GM12878 (cell line): ENCODE data around the gene RAB24. TPM values are rescaled to one million over a fixed set of nuclear protein-coding genes. Genes with fewer than 3 reads are reported as not detected.
A peak's percentile ranks its signal among the peaks of the same experiment; 100 is the strongest.

Experiments
- ATAC-seq: fragments of 200-7000 bp; cut with Tn5 transposase; 3 replicates; pipeline ENCODE4 v1.9.1; 2020; ENCODE audit warnings: mild to moderate bottlenecking, moderate library complexity
- BruUV-seq: library from RNA; stranded (reverse); fragments of 400-500 nt; replicated peaks from 2 replicates; lab custom pipeline; 2021; lab: Mats Ljungman, UMichigan
- CTCF ChIA-PET: fragments of 300-600 bp; sonication (Branson Sonifier 250); formaldehyde crosslinking; extraction: SDS; loops from one replicate; lab custom pipeline; 2021; ENCODE audit warnings: inconsistent platforms; lab: Yijun Ruan, JAX
- POLR2A ChIA-PET: fragments of 350-600 bp; formaldehyde crosslinking; extraction: SDS; loops from one replicate; lab custom pipeline; 2021; ENCODE audit warnings: inconsistent platforms; lab: Charles Lee
- RAD21 ChIA-PET: fragments of 300-600 bp; sonication (Branson Sonifier 250); formaldehyde crosslinking; loops from one replicate; lab custom pipeline; 2023; ENCODE audit warnings: antibody characterized with exemption; ENCODE audit not compliant: unreplicated experiment; lab: Charles Lee
- SMC1A ChIA-PET: fragments of 300-600 bp; sonication (Branson Sonifier 250); formaldehyde crosslinking; loops from one replicate; lab custom pipeline; 2023; ENCODE audit not compliant: unreplicated experiment, uncharacterized antibody; lab: Charles Lee
- DNase-seq: peaks from one replicate; pipeline ENCODE4 v3.0.0-alpha.2; 2011; ENCODE audit warnings: low read depth, low spot score
- FAIRE-seq: peaks from 3 replicates; lab custom pipeline; 2011; peaks lifted over from hg19 to GRCh38; lab: Jason Lieb, UNC
- H2AFZ ChIP-seq: 2 replicates; pipeline ENCODE4 v1.6.0; 2011; ENCODE audit warnings: low read depth, low read length, control low read depth; ENCODE audit not compliant: control insufficient read depth
- H3K27ac ChIP-seq: 2 replicates; pipeline ENCODE4 v1.5.1; 2011; ENCODE audit warnings: control low read depth; ENCODE audit not compliant: control insufficient read depth, insufficient read depth
- H3K27me3 ChIP-seq, 2 experiments: replicated peaks in 1 of 2; 2 replicates each; pipeline versions ENCODE4 v1.6.0 to v1.6.1; 2011; ENCODE audit warnings: low read length in 1 of 2; ENCODE audit not compliant: control insufficient read depth in 2 of 2, insufficient read depth in 2 of 2
- H3K36me3 ChIP-seq, 2 experiments: 2 replicates each; pipeline ENCODE4 v1.5.1; 2011; ENCODE audit warnings: low read length in 1 of 2; ENCODE audit not compliant: control insufficient read depth in 2 of 2, insufficient read depth in 2 of 2
- H3K4me1 ChIP-seq: 2 replicates; pipeline ENCODE4 v1.6.1; 2011; ENCODE audit warnings: mild to moderate bottlenecking, low read length, moderate library complexity, mixed read lengths; ENCODE audit not compliant: control insufficient read depth, insufficient read depth
- H3K4me2 ChIP-seq: 2 replicates; pipeline ENCODE4 v1.6.0; 2011; ENCODE audit warnings: control low read depth; ENCODE audit not compliant: control insufficient read depth, insufficient read depth
- H3K4me3 ChIP-seq: fragments of 200-600 bp; sonication (generic); 2 replicates; pipeline ENCODE4 v1.5.1; 2016
- H3K79me2 ChIP-seq: 2 replicates; pipeline ENCODE4 v1.6.0; 2011; ENCODE audit warnings: low read length; ENCODE audit not compliant: control insufficient read depth, insufficient read depth
- H3K9ac ChIP-seq: 2 replicates; pipeline ENCODE4 v1.8.0; 2011; ENCODE audit warnings: low read length, control low read depth, mixed read lengths; ENCODE audit not compliant: control insufficient read depth, insufficient read depth
- H3K9me3 ChIP-seq: replicated peaks from 3 replicates; pipeline ENCODE4 v1.5.1; 2011; ENCODE audit warnings: mild to moderate bottlenecking, low read length; ENCODE audit not compliant: control insufficient read depth, insufficient read depth
- H4K20me1 ChIP-seq: 2 replicates; pipeline ENCODE4 v1.6.0; 2011; ENCODE audit not compliant: control insufficient read depth, insufficient read depth
- DPF2 ChIP-seq: fragments of 450-650 bp; IDR thresholded peaks from 2 replicates; pipeline ENCODE4 v1.6.1; 2017; ENCODE audit warnings: mild to moderate bottlenecking
- EED ChIP-seq: sonication (generic); IDR thresholded peaks from 2 replicates; pipeline ENCODE4 v1.6.1; 2016; ENCODE audit warnings: antibody characterized with exemption, low read depth
- MTA3 ChIP-seq: IDR thresholded peaks from 2 replicates; pipeline ENCODE4 v1.6.1; 2012; ENCODE audit warnings: low read length, inconsistent platforms, borderline replicate concordance
- PAX5 ChIP-seq: IDR thresholded peaks from 2 replicates; pipeline ENCODE4 v1.6.1; 2011; ENCODE audit warnings: low read depth, low read length, borderline replicate concordance
- SPI1 ChIP-seq: IDR thresholded peaks from 2 replicates; pipeline ENCODE4 v1.6.1; 2011; ENCODE audit warnings: low read depth, mild to moderate bottlenecking, low read length, moderate library complexity, borderline replicate concordance; ENCODE audit not compliant: insufficient read depth
- ZNF207 ChIP-seq: fragments of 450-650 bp; IDR thresholded peaks from 2 replicates; pipeline ENCODE4 v1.6.1; 2014; ENCODE audit warnings: antibody characterized with exemption, mild to moderate bottlenecking, borderline replicate concordance
- ZNF384 ChIP-seq: IDR thresholded peaks from 2 replicates; pipeline ENCODE4 v1.6.1; 2012; ENCODE audit warnings: low read depth, mild to moderate bottlenecking, low read length, improper control_type of control experiment, borderline replicate concordance
- WGBS: methylation state at CpG from one replicate; pipeline ENCODE4 v1.1.6; 2016; ENCODE audit warnings: low lambda C conversion rate; ENCODE audit not compliant: insufficient replicate concordance, insufficient coverage; ENCODE audit errors: missing lambda C conversion rate; 5-methylcytosine and 5-hydroxymethylcytosine counted together
- in situ Hi-C: fragments of 300-500 bp; cut with MboI; formaldehyde crosslinking; loops from 9 replicates; pipeline ENCODE4 v1.14.3; 2018; ENCODE audit warnings: mixed read lengths
- intact Hi-C: fragments of 100-400 bp; cut with micrococcal nuclease; formaldehyde crosslinking; loops from one replicate; pipeline ENCODE4 v1.14.2; 2022; ENCODE audit not compliant: unreplicated experiment
- polyA plus RNA-seq, 11 experiments: library from polyadenylated mRNA; depleted of rRNA in 4 of 11; unstranded in 6 of 11; stranded (reverse) in 5 of 11; fragments of >200 nt; fragmentation: Nextera tagmentation in 4 of 11; fragmentation: Illumina TruSeq in 1 of 11; extraction: Ambion mirVana in 4 of 11; extraction: Trizol in 1 of 11; gene quantifications; 1 replicate in 1 of 11; 2 replicates in 10 of 11; pipeline versions ENCODE4 v1.2.1 to v1.2.3, GENCODE V29; 2011 to 2016; ENCODE audit warnings: inconsistent platforms in 2 of 11, missing spikeins in 2 of 11, low read depth in 1 of 11
- total RNA-seq, 4 experiments: library from RNA; depleted of rRNA in 3 of 4; stranded (reverse); fragments of >200 nt in 3 of 4; fragmentation: Illumina TruSeq in 1 of 4; extraction: Trizol in 1 of 4; gene quantifications; 2 replicates each; pipeline versions ENCODE4 v1.2.1 to v1.2.3, GENCODE V29; 2013 to 2021
- TF ChIP-seq, protein P1 (sequence below): fragments of 450-650 bp; IDR thresholded peaks from 2 replicates; pipeline ENCODE4 v1.6.1; 2017; ENCODE audit warnings: borderline replicate concordance

The RAB24 gene
- total and polyA plus RNA-seq, 10 of the 15 experiments (the other 5 are each of a cell fraction or from before 2014, with no cell fraction given): 8.0 to 44.4 (median 24.4) TPM

DNA sequence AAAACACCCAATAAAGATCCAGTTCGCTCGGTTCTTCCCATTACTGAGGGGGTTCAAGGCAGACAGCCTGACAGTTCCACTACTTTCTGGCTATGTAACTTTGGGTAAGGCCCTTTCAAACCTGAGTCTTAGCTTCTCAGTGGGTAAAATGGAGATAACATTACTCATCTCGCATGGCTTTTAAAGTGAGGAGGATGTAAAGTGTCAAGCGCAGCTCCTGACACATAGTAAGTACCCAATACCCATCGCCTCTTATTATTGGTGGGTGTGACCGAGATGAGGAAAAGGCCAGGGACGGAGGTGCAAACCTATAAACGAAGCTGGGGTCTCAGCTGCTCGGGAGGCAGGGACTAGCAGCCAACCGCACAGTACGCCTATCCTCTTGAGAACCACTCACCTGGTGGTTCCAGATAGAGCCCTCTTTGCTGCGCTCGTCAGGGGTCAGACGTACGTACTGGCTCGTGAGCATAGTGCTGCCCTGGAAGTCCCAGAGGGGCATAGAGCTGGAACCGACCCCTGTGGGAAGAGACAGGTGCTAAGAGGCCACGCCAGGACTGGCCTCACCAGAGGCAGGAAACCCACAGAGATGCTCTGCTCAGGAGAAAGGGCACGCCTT is 47.4 kb upstream of the RAB24 start:
- TF ChIP-seq MTA3 (0 out of 2 replicates have a peak, but pooled peaks have one; percentile 50), EED (no peak)
- Histone ChIP-seq H2AFZ (peak overlapping the region; percentile 86; the same call in 1 of the 2 replicates), H3K36me3 (peaks cover 0 to 11% of the 10 kb centered on the region in 2 experiments; a peak in 1 of 4 replicates), H3K79me2 (peaks cover 47% of the 10 kb centered on the region), H3K4me2 (peak overlapping the region; percentile 90), H3K9me3 (peaks cover 3% of the 10 kb centered on the region; the same call in 1 of the 3 replicates), H3K27ac (peak overlapping the region; percentile 89), H3K9ac (peak overlapping the region; percentile 91), H3K4me1 (peaks cover 15% of the 10 kb centered on the region), H4K20me1 (0 out of 2 replicates have a peak, but pooled peaks cover 3% of the 10 kb centered on the region), H3K27me3 (no peaks in the 10 kb centered on the region), H3K4me3 (peak overlapping the region; percentile 98)
- intact Hi-C loops (no loop called here), in situ Hi-C loops (no loop called here)
- no TSS peak for BruUV-seq
- DNase-seq (no peak), ATAC-seq (no peak; the same call in 2 of the 3 replicates), FAIRE-seq (peak; percentile 7)
- CTCF ChIA-PET: interaction anchor here (0.7 to 7.2 kb wide), 14 partner anchors 11 to 150 kb away, joined by 3 to 46 read pairs (median 6); no protein-coding TSS in a partner anchor
- RAD21 ChIA-PET: interaction anchor here (0.8 to 2.9 kb wide), 8 partner anchors 11 to 105 kb away, joined by 3 to 20 read pairs (median 5); no protein-coding TSS in a partner anchor
- POLR2A ChIA-PET: interaction anchor here (0.6 to 3.2 kb wide), 4 partner anchors 10 to 46 kb away, joined by 3 to 22 read pairs (median 10); no protein-coding TSS in a partner anchor
- whole genome bisulfite sequencing: 4% methylated on average over 19 of the region's 19 CpGs
- SMC1A ChIA-PET: interaction anchor here (0.8 to 3.4 kb wide), 11 partner anchors 10 to 53 kb away, joined by 3 to 20 read pairs (median 4); no protein-coding TSS in a partner anchor

DNA sequence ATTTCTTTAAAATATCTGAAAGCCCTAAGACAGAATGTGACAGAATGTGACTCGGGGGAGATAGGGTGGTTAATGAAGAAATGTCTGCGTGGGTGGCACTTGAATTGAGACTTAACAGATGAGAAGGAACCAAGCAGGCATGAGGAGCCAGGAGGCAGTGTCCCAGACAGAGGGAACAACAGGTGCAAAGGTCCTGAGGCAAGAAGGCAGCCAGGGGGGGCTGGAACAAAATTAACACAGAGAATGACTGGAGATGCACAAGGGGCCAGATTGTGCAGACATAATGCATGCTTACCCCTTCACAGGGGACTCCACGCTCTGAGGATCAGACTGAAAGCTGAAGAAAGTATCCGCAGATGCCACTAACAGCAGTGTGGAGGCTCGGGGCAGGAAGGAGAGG is 46.2 kb upstream of the RAB24 start:
- H3K4me2 ChIP-seq: peak overlapping the region; percentile 90
- H3K4me3 ChIP-seq: peak overlapping the region; percentile 98
- H3K79me2 ChIP-seq: peaks cover 51% of the 10 kb centered on the region
- ATAC-seq: no peak
- H3K36me3 ChIP-seq: peaks cover 0 to 11% of the 10 kb centered on the region in 2 experiments; a peak in 2 of 4 replicates
- in situ Hi-C loops (no loop called here), intact Hi-C loops (no loop called here)
- RAD21 ChIA-PET: interaction anchor here (1.2 to 2.1 kb wide), 2 partner anchors 29 to 33 kb away, joined by 3 to 6 read pairs; no protein-coding TSS in a partner anchor
- no peaks in the 10 kb centered on the region for H3K9me3 ChIP-seq
- no peak for DNase-seq
- no TSS peak for BruUV-seq
- H4K20me1 ChIP-seq: 0 out of 2 replicates have a peak, but pooled peaks cover 3% of the 10 kb centered on the region
- 56% methylated on average over 5 of the region's 5 CpGs for WGBS
- peaks cover 13% of the 10 kb centered on the region for H3K4me1 ChIP-seq
- TF ChIP-seq ZNF384 (no peak), DPF2 (no peak), PAX5 (no peak), ZNF207 (no peak), SPI1 (no peak)
- TF ChIP-seq, protein P1, sequence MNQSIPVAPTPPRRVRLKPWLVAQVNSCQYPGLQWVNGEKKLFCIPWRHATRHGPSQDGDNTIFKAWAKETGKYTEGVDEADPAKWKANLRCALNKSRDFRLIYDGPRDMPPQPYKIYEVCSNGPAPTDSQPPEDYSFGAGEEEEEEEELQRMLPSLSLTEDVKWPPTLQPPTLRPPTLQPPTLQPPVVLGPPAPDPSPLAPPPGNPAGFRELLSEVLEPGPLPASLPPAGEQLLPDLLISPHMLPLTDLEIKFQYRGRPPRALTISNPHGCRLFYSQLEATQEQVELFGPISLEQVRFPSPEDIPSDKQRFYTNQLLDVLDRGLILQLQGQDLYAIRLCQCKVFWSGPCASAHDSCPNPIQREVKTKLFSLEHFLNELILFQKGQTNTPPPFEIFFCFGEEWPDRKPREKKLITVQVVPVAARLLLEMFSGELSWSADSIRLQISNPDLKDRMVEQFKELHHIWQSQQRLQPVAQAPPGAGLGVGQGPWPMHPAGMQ: no peak
- peak overlapping the region; percentile 91 for H3K9ac ChIP-seq
- CTCF ChIA-PET: interaction anchor here (1.3 to 7.2 kb wide), 6 partner anchors 23 to 106 kb away, joined by 4 to 46 read pairs (median 8); no protein-coding TSS in a partner anchor
- no peak overlapping the region for H2AFZ ChIP-seq
- H3K27ac ChIP-seq: no peak overlapping the region
- POLR2A ChIA-PET: interaction anchor here (0.8 to 3.2 kb wide), 2 partner anchors 9 to 11 kb away, joined by 3 to 22 read pairs; no protein-coding TSS in a partner anchor
- H3K27me3 ChIP-seq: no peaks in the 10 kb centered on the region
- no peak for FAIRE-seq
- SMC1A ChIA-PET: interaction anchor here (1.2 to 1.8 kb wide), 3 partner anchors 8 to 40 kb away, joined by 4 to 8 read pairs (median 7); partner anchors contain the start of gene RGS14
